Endothelial cell of umbilical vein (primary cell): ENCODE measurements around the gene CSF3. TPM values are rescaled to one million over a fixed set of nuclear protein-coding genes. Genes with fewer than 3 reads are reported as not detected.

Experiments
- BruUV-seq: library from RNA; stranded (reverse); fragments of 400-500 nt; replicated peaks from 2 replicates; lab custom pipeline; 2021; lab: Mats Ljungman, UMichigan
- CTCF ChIA-PET: fragments of 300-600, 350-600 bp; sonication (Branson Sonifier 250); formaldehyde crosslinking; loops from one replicate; lab custom pipeline; 2021; ENCODE audit warnings: antibody characterized with exemption, inconsistent platforms; lab: Charles Lee
- POLR2A ChIA-PET: fragments of 300-600, 350-600 bp; sonication (Branson Sonifier 250); formaldehyde crosslinking; loops from one replicate; lab custom pipeline; 2021; ENCODE audit warnings: antibody characterized with exemption, inconsistent platforms; lab: Charles Lee
- DNase-seq: peaks from one replicate; pipeline ENCODE4 v3.0.0-alpha.2; 2011; ENCODE audit warnings: low read depth, low spot score
- FAIRE-seq: peaks from 2 replicates; lab custom pipeline; 2011; peaks lifted over from hg19 to GRCh38; lab: Jason Lieb, UNC
- H2AFZ ChIP-seq: 2 replicates; pipeline ENCODE4 v1.6.0; 2012; ENCODE audit warnings: low read depth, low read length, control low read depth, inconsistent platforms
- H3K27ac ChIP-seq: 2 replicates; pipeline ENCODE4 v1.5.1; 2011; ENCODE audit warnings: low read depth, mild to moderate bottlenecking, control low read depth, low read length, moderate library complexity; ENCODE audit not compliant: insufficient read depth
- H3K27me3 ChIP-seq, 2 experiments: 2 replicates each; pipeline versions ENCODE4 v1.6.0 to v1.6.1; 2011; ENCODE audit warnings: low read length in 2 of 2, mixed read lengths in 1 of 2; ENCODE audit not compliant: control insufficient read depth in 2 of 2, insufficient read depth in 2 of 2
- H3K36me3 ChIP-seq, 2 experiments: 2 replicates in 1 of 2; 3 replicates in 1 of 2; pipeline ENCODE4 v1.5.1; 2011; ENCODE audit warnings: low read length in 2 of 2, mild to moderate bottlenecking in 1 of 2, moderate library complexity in 1 of 2; ENCODE audit not compliant: control insufficient read depth in 2 of 2, insufficient read depth in 2 of 2; ENCODE audit errors: extremely low read depth in 1 of 2
- H3K4me1 ChIP-seq: 3 replicates; pipeline ENCODE4 v1.5.1; 2011; ENCODE audit warnings: mild to moderate bottlenecking, low read length; ENCODE audit not compliant: control insufficient read depth, insufficient read depth; ENCODE audit errors: extremely low read depth
- H3K4me2 ChIP-seq: 2 replicates; pipeline ENCODE4 v1.6.1; 2011; ENCODE audit warnings: low read length, control low read depth, mixed read lengths; ENCODE audit not compliant: insufficient read depth
- H3K4me3 ChIP-seq, 3 experiments: fragments of 200-600 bp in 1 of 3; sonication (generic), shearing (Covaris generic) in 1 of 3; replicated peaks in 1 of 3; 2 replicates each; pipeline ENCODE4 v1.5.1; 2011 to 2016; ENCODE audit warnings: control low read depth in 3 of 3, low read length in 3 of 3, mild to moderate bottlenecking in 2 of 3, inconsistent platforms in 1 of 3, low read depth in 1 of 3, moderate library complexity in 1 of 3; ENCODE audit not compliant: insufficient read depth in 1 of 3
- H3K79me2 ChIP-seq: 2 replicates; pipeline ENCODE4 v1.6.0; 2012; ENCODE audit warnings: low read length, inconsistent platforms; ENCODE audit not compliant: control insufficient read depth, insufficient read depth
- H3K9ac ChIP-seq: replicated peaks from 2 replicates; pipeline ENCODE3; 2011; ENCODE audit warnings: low read length, control low read depth; ENCODE audit not compliant: insufficient read depth; ENCODE audit errors: extremely low read depth
- H3K9me1 ChIP-seq: replicated peaks from 3 replicates; pipeline ENCODE4 v1.6.0; 2011; ENCODE audit warnings: mild to moderate bottlenecking, low read length; ENCODE audit not compliant: control insufficient read depth, insufficient read depth; ENCODE audit errors: extremely low read depth
- H3K9me3 ChIP-seq: replicated peaks from 2 replicates; pipeline ENCODE4 v1.5.1; 2012; ENCODE audit warnings: low read length, inconsistent platforms; ENCODE audit not compliant: control insufficient read depth, insufficient read depth
- H4K20me1 ChIP-seq: replicated peaks from 2 replicates; pipeline ENCODE3; 2011; ENCODE audit warnings: mild to moderate bottlenecking, low read length; ENCODE audit not compliant: control insufficient read depth, insufficient read depth; ENCODE audit errors: extremely low read depth
- CTCF ChIP-seq, 2 donors: IDR thresholded peaks; 1 replicate in 1 of 2; 2 replicates in 1 of 2; pipeline ENCODE4 v1.5.1; 2011; ENCODE audit warnings: low read length in 2 of 2, mild to moderate bottlenecking in 2 of 2, moderate library complexity in 2 of 2, control low read depth in 1 of 2, inconsistent platforms in 1 of 2, low read depth in 1 of 2; ENCODE audit not compliant: insufficient read depth in 1 of 2; ENCODE audit errors: extremely low read depth in 1 of 2
- EZH2 ChIP-seq: IDR thresholded peaks from 2 replicates; pipeline ENCODE4 v1.6.1; 2012; ENCODE audit warnings: borderline replicate concordance, low read depth, mild to moderate bottlenecking, moderate library complexity, low read length, inconsistent platforms; ENCODE audit not compliant: severe bottlenecking
- FOS ChIP-seq: IDR thresholded peaks from 2 replicates; pipeline ENCODE4 v1.6.1; 2011; ENCODE audit warnings: mild to moderate bottlenecking, low read length, moderate library complexity, borderline replicate concordance; ENCODE audit not compliant: insufficient read depth
- GATA2 ChIP-seq: IDR thresholded peaks from 2 replicates; pipeline ENCODE4 v1.7.0; 2011; ENCODE audit warnings: low read depth, mild to moderate bottlenecking, moderate library complexity, mixed read lengths, low read length; ENCODE audit not compliant: insufficient read length, insufficient read depth
- JUN ChIP-seq: IDR thresholded peaks from 2 replicates; pipeline ENCODE4 v1.6.1; 2011; ENCODE audit warnings: borderline replicate concordance, low read depth; ENCODE audit not compliant: insufficient read length, insufficient read depth
- MAX ChIP-seq: IDR thresholded peaks from 2 replicates; pipeline ENCODE4 v1.6.1; 2011; ENCODE audit not compliant: insufficient read depth, insufficient read length
- MYC ChIP-seq: IDR thresholded peaks from one replicate; pipeline ENCODE4 v1.6.1; 2011; ENCODE audit warnings: mild to moderate bottlenecking, low read depth, low read length
- POLR2A ChIP-seq: IDR thresholded peaks from 2 replicates; pipeline ENCODE4 v1.6.1; 2012; ENCODE audit warnings: low read depth, mild to moderate bottlenecking, control low read depth, low read length
- POLR2AphosphoS5 ChIP-seq: IDR thresholded peaks from 2 replicates; pipeline ENCODE4 v1.6.1; 2012; ENCODE audit warnings: low read depth, mild to moderate bottlenecking, control low read depth, low read length, moderate library complexity; ENCODE audit not compliant: insufficient read depth
- dilution Hi-C: fragments of 300-500 bp; cut with MboI; formaldehyde crosslinking; loops from one replicate; pipeline ENCODE4 v1.15.0; 2019; ENCODE audit warnings: low sequenced_read_pairs; ENCODE audit not compliant: extremely low pct_ligation_motif_present
- intact Hi-C: fragments of 100-400 bp; cut with micrococcal nuclease; formaldehyde crosslinking; loops from one replicate; pipeline ENCODE4 v1.10.0; 2022
- polyA plus RNA-seq, 4 experiments: library from polyadenylated mRNA; depleted of rRNA in 3 of 4; stranded (reverse) in 3 of 4; unstranded in 1 of 4; fragments of >200 nt; gene quantifications; 2 replicates each; pipeline versions ENCODE4 v1.2.1 to v1.2.3, GENCODE V29; 2011 to 2012; ENCODE audit warnings: missing spikeins in 1 of 4
- total RNA-seq: library from RNA; stranded (reverse); gene quantifications from 2 replicates; pipeline ENCODE4 v1.2.3, GENCODE V29; 2021

CSF3 gene
- total and polyA plus RNA-seq, 2 donors (not counting 3 experiments of a cell fraction or from before 2014, with no cell fraction given): 1.0 to 2.9 TPM

GRCh38 chr17:40033339-40033738 lies 18.1 kb downstream of the CSF3 start:
- ChIA-PET POLR2A (no interaction called here), CTCF (no interaction called here)
- H3K4me3 ChIP-seq: no peak overlapping the region
- no peaks in the 10 kb centered on the region for H3K79me2 ChIP-seq
- no peaks in the 10 kb centered on the region for H3K9me3 ChIP-seq
- BruUV-seq: no TSS peak
- TF ChIP-seq CTCF (IDR thresholded peaks at IDR 0.05; ENCODE audit: extremely low read depth in 1 of 2, insufficient read depth in 1 of 2, low read depth in 1 of 2, low read length in 2 of 2): no peak
- TF ChIP-seq FOS: no peak
- no peak for TF ChIP-seq EZH2
- no peak for TF ChIP-seq POLR2AphosphoS5
- TF ChIP-seq JUN: no peak
- no peak for TF ChIP-seq MYC
- no peak for TF ChIP-seq POLR2A
- no peak for TF ChIP-seq GATA2
- TF ChIP-seq MAX: no peak
- DNase-seq (no peak), FAIRE-seq (no peak)
- no peaks in the 10 kb centered on the region for H4K20me1 ChIP-seq
- no peaks in the 10 kb centered on the region for H3K4me1 ChIP-seq
- no peak overlapping the region for H3K4me2 ChIP-seq
- intact Hi-C loops (no loop called here), dilution Hi-C loops (no loop called here)
- H3K27me3 ChIP-seq: no peaks in the 10 kb centered on the region
- H3K36me3 ChIP-seq: peaks cover 2 to 41% of the 10 kb centered on the region in 2 experiments
- no peak overlapping the region for H3K9ac ChIP-seq
- H3K9me1 ChIP-seq: no peaks in the 10 kb centered on the region
- no peak overlapping the region for H3K27ac ChIP-seq
- H2AFZ ChIP-seq: no peak overlapping the region
